PC-3 (cell line): ENCODE measurements around the gene CTNNA3.

Experiments
- EZH2 ChIP-seq: fragments of 300-600 bp; sonication (generic); IDR thresholded peaks from one replicate; pipeline ENCODE4 v1.6.1; 2017; ENCODE audit warnings: antibody characterized with exemption, mild to moderate bottlenecking, low read length; ENCODE audit not compliant: unreplicated experiment
- TF ChIP-seq, protein P1 (sequence below): fragments of 300-600 bp; sonication (generic); conservative IDR thresholded peaks from 2 replicates; pipeline ENCODE4 v1.5.1; 2017; ENCODE audit warnings: antibody characterized with exemption, low read depth, mild to moderate bottlenecking, low read length

DNA sequence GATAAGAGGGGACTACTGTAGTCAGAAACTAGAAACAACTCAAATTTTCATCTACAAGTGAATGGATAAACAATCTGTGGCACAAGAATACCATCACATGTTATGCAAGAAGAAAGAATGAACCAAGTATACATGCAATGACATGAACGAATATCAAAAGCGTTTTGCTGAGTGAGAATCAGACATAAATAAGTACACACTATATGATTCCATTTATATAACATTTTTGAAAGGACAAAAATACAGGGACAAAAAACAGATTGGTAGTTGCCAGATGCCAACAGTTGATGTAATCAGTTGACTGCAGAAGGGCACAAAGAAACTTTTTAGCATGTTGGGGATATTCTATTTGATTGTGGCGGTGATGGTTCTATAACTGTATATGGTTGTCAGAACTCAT, 33.6 kb downstream of the CTNNA3 start:
- no peak for TF ChIP-seq EZH2
- TF ChIP-seq, protein P1, sequence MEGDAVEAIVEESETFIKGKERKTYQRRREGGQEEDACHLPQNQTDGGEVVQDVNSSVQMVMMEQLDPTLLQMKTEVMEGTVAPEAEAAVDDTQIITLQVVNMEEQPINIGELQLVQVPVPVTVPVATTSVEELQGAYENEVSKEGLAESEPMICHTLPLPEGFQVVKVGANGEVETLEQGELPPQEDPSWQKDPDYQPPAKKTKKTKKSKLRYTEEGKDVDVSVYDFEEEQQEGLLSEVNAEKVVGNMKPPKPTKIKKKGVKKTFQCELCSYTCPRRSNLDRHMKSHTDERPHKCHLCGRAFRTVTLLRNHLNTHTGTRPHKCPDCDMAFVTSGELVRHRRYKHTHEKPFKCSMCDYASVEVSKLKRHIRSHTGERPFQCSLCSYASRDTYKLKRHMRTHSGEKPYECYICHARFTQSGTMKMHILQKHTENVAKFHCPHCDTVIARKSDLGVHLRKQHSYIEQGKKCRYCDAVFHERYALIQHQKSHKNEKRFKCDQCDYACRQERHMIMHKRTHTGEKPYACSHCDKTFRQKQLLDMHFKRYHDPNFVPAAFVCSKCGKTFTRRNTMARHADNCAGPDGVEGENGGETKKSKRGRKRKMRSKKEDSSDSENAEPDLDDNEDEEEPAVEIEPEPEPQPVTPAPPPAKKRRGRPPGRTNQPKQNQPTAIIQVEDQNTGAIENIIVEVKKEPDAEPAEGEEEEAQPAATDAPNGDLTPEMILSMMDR: no peak
